WERI-Rb-1 (cell line): ENCODE measurements around the gene ZNF536.

ENCODE experiments used
- DNase-seq: peaks from one replicate; pipeline ENCODE4 v3.0.0-alpha.2; 2020
- H3K27ac ChIP-seq: fragments of 250-450 bp; sonication (Bioruptor Pico); 2 replicates; pipeline ENCODE4 v1.5.1; 2020; ENCODE audit warnings: mild to moderate bottlenecking, moderate library complexity
- H3K27me3 ChIP-seq: fragments of 250-450 bp; sonication (Bioruptor Pico); 2 replicates; pipeline ENCODE4 v1.5.1; 2021; ENCODE audit warnings: mild to moderate bottlenecking, low read depth, moderate library complexity; ENCODE audit not compliant: insufficient read depth, severe bottlenecking
- H3K36me3 ChIP-seq: fragments of 250-450 bp; sonication (Bioruptor Pico); 2 replicates; pipeline ENCODE4 v1.5.1; 2020; ENCODE audit warnings: mild to moderate bottlenecking, moderate library complexity
- H3K4me3 ChIP-seq: 2 replicates; pipeline ENCODE4 v1.5.1; 2011; ENCODE audit warnings: low read depth, mild to moderate bottlenecking, control low read depth, low read length
- H3K9me3 ChIP-seq: fragments of 250-450 bp; sonication (Bioruptor Pico); 2 replicates; pipeline ENCODE4 v1.5.1; 2021; ENCODE audit warnings: mild to moderate bottlenecking, moderate library complexity; ENCODE audit not compliant: severe bottlenecking
- CTCF ChIP-seq: IDR thresholded peaks from 2 replicates; pipeline ENCODE4 v1.5.1; 2011; ENCODE audit warnings: low read depth, mild to moderate bottlenecking, control low read depth, inconsistent platforms, low read length

ZNF536 gene

GRCh38 chr19:30469774-30470173 lies 97.6 kb downstream of the ZNF536 start:
- H3K36me3 ChIP-seq: no peaks in the 10 kb centered on the region
- no peak overlapping the region for H3K4me3 ChIP-seq
- H3K27me3 ChIP-seq: no peaks in the 10 kb centered on the region
- TF ChIP-seq CTCF: no peak
- no peak for DNase-seq
- no peaks in the 10 kb centered on the region for H3K9me3 ChIP-seq
- H3K27ac ChIP-seq: no peak overlapping the region

GRCh38 chr19:30471441-30471840 lies 99.3 kb downstream of the ZNF536 start:
- no peak for TF ChIP-seq CTCF
- Histone ChIP-seq H3K9me3 (no peaks in the 10 kb centered on the region), H3K36me3 (no peaks in the 10 kb centered on the region), H3K4me3 (no peak overlapping the region), H3K27me3 (no peaks in the 10 kb centered on the region), H3K27ac (no peak overlapping the region)
- DNase-seq: no peak

- H3K9me3 ChIP-seq: no peaks in the 10 kb centered on the region
- H3K27me3 ChIP-seq: no peaks in the 10 kb centered on the region
- TF ChIP-seq CTCF: no peak
- no peak overlapping the region for H3K4me3 ChIP-seq
- DNase-seq: no peak
- H3K27ac ChIP-seq: no peak overlapping the region
- no peaks in the 10 kb centered on the region for H3K36me3 ChIP-seq
Observed at GRCh38 chr19:30473334-30473867, 101.2 kb downstream of the ZNF536 start.

GRCh38 chr19:30476997-30477396 lies 104.8 kb downstream of the ZNF536 start:
- H3K27ac ChIP-seq: no peak overlapping the region
- H3K4me3 ChIP-seq: no peak overlapping the region
- no peaks in the 10 kb centered on the region for H3K9me3 ChIP-seq
- no peaks in the 10 kb centered on the region for H3K27me3 ChIP-seq
- TF ChIP-seq CTCF: no peak
- no peak for DNase-seq
- H3K36me3 ChIP-seq: no peaks in the 10 kb centered on the region

GRCh38 chr19:30479231-30479630 lies 107.0 kb downstream of the ZNF536 start:
- no peak for TF ChIP-seq CTCF
- DNase-seq: no peak
- Histone ChIP-seq H3K27me3 (no peaks in the 10 kb centered on the region), H3K36me3 (no peaks in the 10 kb centered on the region), H3K4me3 (no peak overlapping the region), H3K9me3 (no peaks in the 10 kb centered on the region), H3K27ac (no peak overlapping the region)

GRCh38 chr19:30480097-30480496 lies 107.9 kb downstream of the ZNF536 start:
- Histone ChIP-seq H3K27me3 (no peaks in the 10 kb centered on the region), H3K36me3 (no peaks in the 10 kb centered on the region), H3K27ac (no peak overlapping the region), H3K4me3 (no peak overlapping the region), H3K9me3 (no peaks in the 10 kb centered on the region)
- no peak for TF ChIP-seq CTCF
- DNase-seq: no peak
